Vagina (tissue), 2 donors: ENCODE results near the gene CCDC167.

Source experiments
- POLR2A ChIP-seq, 2 donors: fragments of 450-650 bp; IDR thresholded peaks; one replicate each; pipeline ENCODE4 v1.6.1; 2017; ENCODE audit warnings: antibody characterized with exemption in 2 of 2, mild to moderate bottlenecking in 2 of 2, moderate library complexity in 2 of 2
- POLR2AphosphoS5 ChIP-seq, 2 donors: sonication (generic); formaldehyde crosslinking; IDR thresholded peaks; one replicate each; pipeline ENCODE4 v1.9.0; 2017; ENCODE audit warnings: antibody characterized with exemption in 2 of 2, mild to moderate bottlenecking in 2 of 2, low read depth in 1 of 2; ENCODE audit not compliant: insufficient read depth in 1 of 2

GRCh38 chr6:37537548-37537947, 37.9 kb upstream of the CCDC167 start:
- TF ChIP-seq POLR2A (IDR thresholded peaks at IDR 0.05) (no peak), POLR2AphosphoS5 (IDR thresholded peaks at IDR 0.05; ENCODE audit: insufficient read depth in 1 of 2, low read depth in 1 of 2) (no peak)
